Pancreas (tissue), 10 donors: ENCODE data around the gene LRRC3B. TPM values are rescaled to one million over a fixed set of nuclear protein-coding genes. Genes with fewer than 3 reads are reported as not detected.
A peak's percentile ranks its signal among the peaks of the same experiment; 100 is the strongest.

ENCODE experiments used
- ATAC-seq, 4 donors: fragments of 200-7000 bp; cut with Tn5 transposase; one replicate each; pipeline versions ENCODE4 v1.8.0 to v1.9.1; 2020; ENCODE audit warnings: mild to moderate bottlenecking in 4 of 4, moderate library complexity in 4 of 4
- DNase-seq, 6 donors: peaks; one replicate each; pipeline ENCODE4 v3.0.0-alpha.2; 2020
- FAIRE-seq: peaks from 2 replicates; lab custom pipeline; 2012; peaks lifted over from hg19 to GRCh38; lab: Jason Lieb, UNC
- H3K27ac ChIP-seq, 4 donors: fragments of 200-600 bp; sonication (generic); 1 replicate in 3 of 4; 2 replicates in 1 of 4; pipeline versions ENCODE4 v1.5.0 to v1.8.0; 2020
- H3K27me3 ChIP-seq, 4 donors: fragments of 200-600 bp; one replicate each; pipeline ENCODE4 v1.8.0; 2021
- H3K36me3 ChIP-seq, 3 donors: fragments of 200-600 bp; sonication (generic) in 1 of 3; one replicate each; pipeline versions ENCODE4 v1.5.0 to v1.8.0; 2020 to 2021
- H3K4me1 ChIP-seq, 3 donors: fragments of 200-600 bp; one replicate each; pipeline ENCODE4 v1.8.0; 2021
- H3K4me3 ChIP-seq, 4 donors: fragments of 200-600 bp; sonication (generic) in 2 of 4; one replicate each; pipeline versions ENCODE4 v1.5.0 to v1.8.0; 2020 to 2021
- H3K9me3 ChIP-seq, 4 donors: fragments of 200-600 bp; one replicate each; pipeline ENCODE4 v1.8.0; 2021
- CTCF ChIP-seq, 4 donors: fragments of 200-600 bp; sonication (generic) in 3 of 4; IDR thresholded peaks; one replicate each; pipeline versions ENCODE4 v1.5.0 to v1.8.0; 2021; ENCODE audit warnings: antibody characterized with exemption in 4 of 4
- WGBS, 2 donors: extraction: QIAGEN DNeasy Blood & Tissue Kit; methylation state at CpG; one replicate each; pipeline ENCODE4 v1.1.7; 2013; 5-methylcytosine and 5-hydroxymethylcytosine counted together
- intact Hi-C, 3 donors: fragments of 100-400 bp; cut with DNase I; formaldehyde crosslinking; loops; one replicate each; pipeline versions ENCODE4 v1.11.1 to v1.14.2; 2022
- polyA plus RNA-seq, 2 donors: library from polyadenylated mRNA; stranded (reverse); fragments of 200-250 nt; gene quantifications; one replicate each; pipeline ENCODE4 v1.2.3, GENCODE V29; 2013
- total RNA-seq, 6 donors: library from RNA; stranded (reverse); fragmentation: NEBNext Ultra II Directional in 4 of 6; extraction: Animal tissue kit (Norgen Biotek cat#: 25700) in 4 of 6; gene quantifications; one replicate each; pipeline versions ENCODE4 v1.2.1 to v1.2.4, GENCODE V29; 2021 to 2023
- donor health status: healthy with polysubstance abuse.
- donor health status: DM: no; HTN: no; CAD: no; lungs with moderate emphysema.
- donor health status: DM: no; HTN: no; CAD: no.
- donor health status: control.
- donor health status: control.
- donor health status: Bipolar disorder and iron deficiency.
- donor health status: DM: yes; HTN: yes; CAD: no.
- donor health status: DM: no; HTN: no; CAD: no.
- donor health status: DM: no; HTN: no; CAD: no.
- donor health status: DM: yes; HTN: yes; CAD: no.

Gene LRRC3B
- total and polyA plus RNA-seq, 8 donors = 0.09 TPM; not detected in 7

- Histone ChIP-seq H3K27ac (no peak overlapping the region), H3K27me3 (no peaks in the 10 kb centered on the region), H3K9me3 (no peaks in the 10 kb centered on the region), H3K4me1 (peaks cover 0 to 6% (median 0%) of the 10 kb centered on the region in 3 donors), H3K36me3 (no peaks in the 10 kb centered on the region), H3K4me3 (no peak overlapping the region)
- DNase-seq (no peak), ATAC-seq (no peak), FAIRE-seq (no peak)
- 71 to 86% methylated on average over 3 of the region's 3 CpGs for WGBS, 2 donors
- no peak for TF ChIP-seq CTCF (IDR thresholded peaks at IDR 0.05)
- intact Hi-C loops = no loop called here
These were observed 91.9 kb downstream of the LRRC3B start for GRCh38 chr3:26714485-26714884.

- H3K9me3 ChIP-seq = no peaks in the 10 kb centered on the region
- intact Hi-C loops = no loop called here
- no peak for DNase-seq
- peaks cover 0 to 6% (median 0%) of the 10 kb centered on the region in 3 donors for H3K4me1 ChIP-seq
- no peaks in the 10 kb centered on the region for H3K36me3 ChIP-seq
- no peak for FAIRE-seq
- ATAC-seq = no peak
- H3K27me3 ChIP-seq = no peaks in the 10 kb centered on the region
- H3K4me3 ChIP-seq = no peak overlapping the region
- no peak for TF ChIP-seq CTCF (IDR thresholded peaks at IDR 0.05)
- 91 to 95% methylated on average over 3 of the region's 3 CpGs for WGBS, 2 donors
- H3K27ac ChIP-seq = no peak overlapping the region
These were observed 92.9 kb downstream of the LRRC3B start for GRCh38 chr3:26715431-26715830.

GRCh38 chr3:26718315-26718714 is 95.7 kb downstream of the LRRC3B start:
- DNase-seq (peak in 1 of 6 donors; percentile 15), FAIRE-seq (no peak), ATAC-seq (peak in 2 of 4 donors; percentile 76 to 91)
- 17 to 19% methylated on average over 1 of the region's 1 CpG for WGBS, 2 donors
- no peak overlapping the region for H3K27ac ChIP-seq
- H3K9me3 ChIP-seq = no peaks in the 10 kb centered on the region
- H3K4me1 ChIP-seq = peaks cover 0 to 6% (median 0%) of the 10 kb centered on the region in 3 donors
- H3K36me3 ChIP-seq = no peaks in the 10 kb centered on the region
- intact Hi-C loops = no loop called here
- TF ChIP-seq CTCF (IDR thresholded peaks at IDR 0.05) = no peak
- H3K4me3 ChIP-seq = no peak overlapping the region
- no peaks in the 10 kb centered on the region for H3K27me3 ChIP-seq

- no peak for TF ChIP-seq CTCF (IDR thresholded peaks at IDR 0.05)
- intact Hi-C loops = no loop called here
- no peak for ATAC-seq
- 60 to 78% methylated on average over 4 of the region's 4 CpGs for WGBS, 2 donors
- DNase-seq = no peak
- H3K4me1 ChIP-seq = peaks cover 0 to 6% (median 0%) of the 10 kb centered on the region in 3 donors
- FAIRE-seq = no peak
- H3K4me3 ChIP-seq = no peak overlapping the region
- no peaks in the 10 kb centered on the region for H3K9me3 ChIP-seq
- H3K36me3 ChIP-seq = no peaks in the 10 kb centered on the region
- H3K27ac ChIP-seq = no peak overlapping the region
- H3K27me3 ChIP-seq = no peaks in the 10 kb centered on the region
These were observed 96.6 kb downstream of the LRRC3B start for GRCh38 chr3:26719134-26719533.

GRCh38 chr3:26721047-26721446 is 98.5 kb downstream of the LRRC3B start:
- Histone ChIP-seq H3K4me1 (peaks cover 0 to 6% (median 0%) of the 10 kb centered on the region in 3 donors), H3K4me3 (no peak overlapping the region), H3K9me3 (no peaks in the 10 kb centered on the region), H3K27ac (no peak overlapping the region), H3K27me3 (no peaks in the 10 kb centered on the region), H3K36me3 (no peaks in the 10 kb centered on the region)
- DNase-seq (no peak), ATAC-seq (no peak), FAIRE-seq (no peak)
- intact Hi-C loops = no loop called here
- 91 to 93% methylated on average over 2 of the region's 2 CpGs for WGBS, 2 donors
- TF ChIP-seq CTCF (IDR thresholded peaks at IDR 0.05) = no peak
